Left ventricle myocardium inferior (tissue), 1 donor: ENCODE measurements around the gene KIF19. TPM values are rescaled to one million over a fixed set of nuclear protein-coding genes. Genes with fewer than 3 reads are reported as not detected.
"Not testable (repeated sequence)": the region's sequence is repeated elsewhere in the genome, so short reads cannot be mapped to it uniquely, and the experiment has no call there.

Source experiments
- DNase-seq: peaks from one replicate; pipeline ENCODE4 v3.0.0-alpha.2; 2020
- H3K27ac ChIP-seq: fragments of 200-600 bp; replicated peaks from 2 replicates; pipeline ENCODE4 v1.8.0; 2021
- H3K27me3 ChIP-seq: fragments of 200-600 bp; 2 replicates; pipeline ENCODE4 v1.8.0; 2021; ENCODE audit warnings: low read depth
- H3K36me3 ChIP-seq: fragments of 200-600 bp; 2 replicates; pipeline ENCODE4 v1.8.0; 2021
- H3K4me1 ChIP-seq: fragments of 200-600 bp; 2 replicates; pipeline ENCODE4 v1.8.0; 2021
- H3K4me3 ChIP-seq: fragments of 200-600 bp; 2 replicates; pipeline ENCODE4 v1.8.0; 2021; ENCODE audit warnings: mild to moderate bottlenecking, moderate library complexity
- H3K9me3 ChIP-seq: fragments of 200-600 bp; replicated peaks from 2 replicates; pipeline ENCODE4 v1.8.0; 2021
- CTCF ChIP-seq: fragments of 200-600 bp; IDR thresholded peaks from 2 replicates; pipeline ENCODE4 v1.8.0; 2021; ENCODE audit warnings: antibody characterized with exemption, mild to moderate bottlenecking, borderline replicate concordance
- intact Hi-C: fragments of 100-400 bp; cut with micrococcal nuclease; formaldehyde crosslinking; loops from one replicate; pipeline ENCODE4 v1.11.0; 2022
- total RNA-seq: library from RNA; stranded (reverse); fragmentation: NEBNext Ultra II Directional; extraction: Animal tissue kit (Norgen Biotek cat#: 25700); gene quantifications from one replicate; pipeline ENCODE4 v1.2.1, GENCODE V29; 2021
- donor health status: DM: no; HTN: yes; CAD: no; lungs with severe emphysema.

The KIF19 gene
- total RNA-seq, 1 donor from 2014 or later = 0.08 TPM

DNA sequence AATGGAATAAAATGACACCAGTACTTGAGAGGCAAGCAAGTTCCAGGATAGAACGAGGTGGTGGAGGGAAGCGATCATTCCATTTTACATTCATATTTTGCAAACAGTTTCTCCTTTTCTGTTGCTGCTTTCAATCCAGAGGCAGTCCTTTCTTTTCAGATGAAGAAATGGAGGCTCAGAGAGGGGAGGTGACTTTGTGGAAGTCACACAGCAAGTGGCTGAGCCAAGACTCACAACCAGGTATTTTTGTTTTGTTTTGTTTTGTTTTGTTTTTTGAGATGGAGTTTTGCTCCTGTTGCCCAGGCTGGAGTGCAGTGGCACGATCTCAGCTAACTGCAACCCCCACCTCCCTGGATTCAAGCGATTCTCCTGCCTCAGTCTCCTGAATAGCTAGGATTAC is 70.5 kb downstream of the KIF19 start:
- TF ChIP-seq CTCF = no peak
- intact Hi-C loops = no loop called here
- peaks cover 7% of the 10 kb centered on the region for H3K4me1 ChIP-seq
- H3K4me3 ChIP-seq = no peak overlapping the region
- no peaks in the 10 kb centered on the region for H3K36me3 ChIP-seq
- DNase-seq = no peak
- H3K27ac ChIP-seq = no peak overlapping the region
- no peaks in the 10 kb centered on the region for H3K9me3 ChIP-seq
- H3K27me3 ChIP-seq = no peaks in the 10 kb centered on the region

DNA sequence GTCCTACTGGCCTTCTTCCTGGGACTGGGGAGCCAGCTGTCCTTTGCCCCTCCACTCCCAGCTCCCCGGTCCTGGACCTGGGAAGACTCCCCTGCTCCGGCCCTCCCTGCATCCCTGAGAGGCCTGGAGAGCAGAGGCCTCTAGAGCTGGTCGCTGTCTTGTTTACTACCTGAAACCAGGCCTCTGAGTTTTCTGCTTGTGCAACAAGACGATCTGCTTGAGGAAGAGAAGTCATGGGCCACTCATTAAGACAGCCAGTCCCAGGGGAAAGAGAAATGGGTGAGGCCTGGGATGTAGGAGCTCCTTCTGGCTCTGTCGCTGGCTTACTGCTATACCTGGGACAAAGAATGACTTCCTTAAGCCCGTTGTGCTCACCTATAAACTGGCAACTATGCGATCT is 76.0 kb downstream of the KIF19 start:
- intact Hi-C loops = no loop called here
- H3K27ac ChIP-seq = no peak overlapping the region
- no peaks in the 10 kb centered on the region for H3K36me3 ChIP-seq
- no peaks in the 10 kb centered on the region for H3K9me3 ChIP-seq
- no peak overlapping the region for H3K4me3 ChIP-seq
- no peaks in the 10 kb centered on the region for H3K4me1 ChIP-seq
- H3K27me3 ChIP-seq = peaks cover 11% of the 10 kb centered on the region
- DNase-seq = no peak
- no peak for TF ChIP-seq CTCF

DNA sequence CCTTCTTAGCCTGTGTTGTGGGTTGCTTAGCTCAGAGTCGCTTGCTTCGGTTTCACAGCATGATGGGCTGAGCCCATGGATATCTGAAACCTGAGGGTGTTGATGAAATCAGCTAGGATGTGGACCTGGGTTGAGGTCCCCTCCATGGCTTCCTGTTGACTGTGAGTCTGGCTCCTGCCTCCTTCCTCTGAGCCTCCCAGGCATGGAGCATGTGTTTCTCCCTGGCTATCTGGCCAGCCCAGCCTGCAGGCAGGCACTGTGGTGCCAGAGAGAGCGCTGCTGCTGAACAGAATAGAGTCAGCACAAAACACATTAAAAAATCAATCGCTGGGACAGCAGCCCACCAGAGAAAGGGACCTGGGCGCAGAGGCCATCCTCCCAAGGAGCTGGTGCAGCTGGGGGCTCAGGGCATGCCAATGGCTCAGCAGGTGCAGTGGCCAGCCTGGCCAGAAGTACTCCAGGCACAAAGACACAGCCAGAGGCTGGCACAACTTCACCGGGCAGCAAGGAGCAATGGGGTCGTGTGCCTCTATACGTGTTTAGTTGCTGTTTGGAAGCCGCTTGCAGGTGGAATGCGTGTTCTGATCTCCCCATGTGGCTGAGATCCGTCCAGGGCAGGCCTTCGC is 77.6 kb downstream of the KIF19 start:
- Histone ChIP-seq H3K4me1 (no peaks in the 10 kb centered on the region), H3K9me3 (no peaks in the 10 kb centered on the region), H3K27me3 (peaks cover 11% of the 10 kb centered on the region), H3K4me3 (no peak overlapping the region), H3K36me3 (no peaks in the 10 kb centered on the region), H3K27ac (no peak overlapping the region)
- intact Hi-C loops = no loop called here
- TF ChIP-seq CTCF = no peak
- DNase-seq = no peak

- no peak for DNase-seq
- intact Hi-C loops = no loop called here
- no peaks in the 10 kb centered on the region for H3K9me3 ChIP-seq
- H3K4me1 ChIP-seq = no peaks in the 10 kb centered on the region
- peaks cover 11% of the 10 kb centered on the region for H3K27me3 ChIP-seq
- H3K27ac ChIP-seq = no peak overlapping the region
- H3K4me3 ChIP-seq = no peak overlapping the region
- H3K36me3 ChIP-seq = no peaks in the 10 kb centered on the region
- TF ChIP-seq CTCF = no peak
Observed at GRCh38 chr17:74404218-74404617, 78.2 kb downstream of the KIF19 start.

GRCh38 chr17:74404789-74405188 is 78.8 kb downstream of the KIF19 start:
- Histone ChIP-seq H3K36me3 (no peaks in the 10 kb centered on the region), H3K9me3 (no peaks in the 10 kb centered on the region), H3K27ac (no peak overlapping the region), H3K4me3 (no peak overlapping the region), H3K27me3 (peaks cover 11% of the 10 kb centered on the region), H3K4me1 (no peaks in the 10 kb centered on the region)
- intact Hi-C loops = no loop called here
- no peak for TF ChIP-seq CTCF
- DNase-seq = no peak

DNA sequence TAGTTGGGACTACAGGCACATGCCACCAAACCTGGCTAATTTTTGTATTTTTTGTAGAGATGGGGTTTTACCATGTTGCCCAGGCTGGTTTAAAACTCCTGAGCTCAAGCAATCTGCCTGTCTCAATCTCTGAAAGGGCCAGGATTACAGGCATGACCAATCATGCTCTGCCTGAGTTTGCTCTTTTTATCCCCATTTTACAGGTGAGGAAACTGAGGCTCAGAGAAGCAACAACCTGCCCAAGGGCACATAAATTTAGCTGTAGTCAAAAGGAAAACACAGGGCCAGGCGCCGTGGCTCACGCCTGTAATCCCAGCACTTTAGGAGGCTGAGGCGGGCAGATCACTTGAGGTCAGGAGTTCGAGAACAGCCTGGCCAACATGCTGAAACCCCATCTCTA is 79.3 kb downstream of the KIF19 start:
- intact Hi-C loops, H3K4me3 ChIP-seq, H3K27ac ChIP-seq, H3K36me3 ChIP-seq, H3K4me1 ChIP-seq, DNase-seq, H3K9me3 ChIP-seq: not testable (repeated sequence)
- peaks cover 11% of the 10 kb centered on the region for H3K27me3 ChIP-seq

Other genes starting within 250 kb of the KIF19 start
- gene RPL38, start 122.5 kb upstream of the KIF19 start, total RNA-seq = 702 TPM
- 28.1 TPM for gene TTYH2, start 112.7 kb upstream of the KIF19 start, total RNA-seq
- not detected for gene DNAI2, start 52.0 kb upstream of the KIF19 start, total RNA-seq
- gene BTBD17, start 35.6 kb downstream of the KIF19 start, total RNA-seq = not detected
- gene GPR142, start 41.3 kb downstream of the KIF19 start, total RNA-seq = not detected
- 32.0 TPM for gene GPRC5C, start 105.9 kb downstream of the KIF19 start, total RNA-seq
- gene CD300A, start 140.4 kb downstream of the KIF19 start, total RNA-seq = 1.2 TPM
- not detected for gene CD300LB, start 205.2 kb downstream of the KIF19 start, total RNA-seq
- gene CD300C, start 219.9 kb downstream of the KIF19 start, total RNA-seq = 0.71 TPM
- gene CD300H, start 241.3 kb downstream of the KIF19 start, total RNA-seq = not detected